ENCODE results near the gene PITPNC1. TPM values are rescaled to one million over a fixed set of nuclear protein-coding genes. Genes with fewer than 3 reads are reported as not detected.
A peak's percentile ranks its signal among the peaks of the same experiment; 100 is the strongest.

Gene PITPNC1
- total RNA-seq, 1 donor from 2014 or later: 18.4 TPM

DNA sequence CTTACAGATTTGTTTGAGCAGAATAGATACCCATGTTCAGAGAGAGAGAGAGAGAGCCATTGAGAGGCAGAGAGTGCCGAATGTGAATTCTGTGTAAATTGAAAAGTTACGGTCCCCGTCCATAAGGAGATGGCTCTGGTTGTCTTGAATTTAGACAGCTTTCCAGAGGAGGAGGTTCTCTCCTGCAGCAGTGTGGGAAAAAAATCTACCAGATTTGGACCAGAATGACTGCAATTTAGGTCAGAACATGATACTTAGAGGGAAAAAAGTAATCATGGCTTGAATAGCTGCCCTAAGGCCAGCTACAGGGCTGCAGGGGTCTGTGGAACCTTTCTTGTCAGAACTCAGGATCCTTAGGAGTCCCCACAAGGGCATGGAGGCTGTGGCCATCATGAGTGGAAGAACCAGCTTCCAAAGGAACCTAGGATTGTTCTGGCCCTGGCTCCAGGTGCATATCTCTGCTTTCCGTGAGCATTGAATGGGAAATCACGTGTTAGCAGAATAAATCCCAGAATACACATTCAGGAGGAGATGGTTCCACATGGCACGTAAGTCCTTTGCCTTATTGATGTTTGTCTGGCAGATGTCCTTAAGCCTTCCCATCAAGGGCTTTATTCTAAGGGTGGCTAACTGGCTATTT lies 13.0 kb downstream of the PITPNC1 start:
- TF ChIP-seq, protein P1, sequence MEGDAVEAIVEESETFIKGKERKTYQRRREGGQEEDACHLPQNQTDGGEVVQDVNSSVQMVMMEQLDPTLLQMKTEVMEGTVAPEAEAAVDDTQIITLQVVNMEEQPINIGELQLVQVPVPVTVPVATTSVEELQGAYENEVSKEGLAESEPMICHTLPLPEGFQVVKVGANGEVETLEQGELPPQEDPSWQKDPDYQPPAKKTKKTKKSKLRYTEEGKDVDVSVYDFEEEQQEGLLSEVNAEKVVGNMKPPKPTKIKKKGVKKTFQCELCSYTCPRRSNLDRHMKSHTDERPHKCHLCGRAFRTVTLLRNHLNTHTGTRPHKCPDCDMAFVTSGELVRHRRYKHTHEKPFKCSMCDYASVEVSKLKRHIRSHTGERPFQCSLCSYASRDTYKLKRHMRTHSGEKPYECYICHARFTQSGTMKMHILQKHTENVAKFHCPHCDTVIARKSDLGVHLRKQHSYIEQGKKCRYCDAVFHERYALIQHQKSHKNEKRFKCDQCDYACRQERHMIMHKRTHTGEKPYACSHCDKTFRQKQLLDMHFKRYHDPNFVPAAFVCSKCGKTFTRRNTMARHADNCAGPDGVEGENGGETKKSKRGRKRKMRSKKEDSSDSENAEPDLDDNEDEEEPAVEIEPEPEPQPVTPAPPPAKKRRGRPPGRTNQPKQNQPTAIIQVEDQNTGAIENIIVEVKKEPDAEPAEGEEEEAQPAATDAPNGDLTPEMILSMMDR (conservative IDR thresholded peaks at IDR 0.05; ENCODE audit: low read depth, low read length): no peak
- DNase-seq (ENCODE audit: low read depth): no peak
- no peak overlapping the region for H3K4me3 ChIP-seq (ENCODE audit: low read depth, low read length)

- peak overlapping the region; percentile 34 for H3K4me3 ChIP-seq (ENCODE audit: low read depth, low read length)
- TF ChIP-seq, protein P1 (conservative IDR thresholded peaks at IDR 0.05; ENCODE audit: low read depth, low read length): no peak
- DNase-seq (ENCODE audit: low read depth): peak; percentile 81
Measured at GRCh38 chr17:67390646-67391361, 13.7 kb downstream of the PITPNC1 start.

DNA sequence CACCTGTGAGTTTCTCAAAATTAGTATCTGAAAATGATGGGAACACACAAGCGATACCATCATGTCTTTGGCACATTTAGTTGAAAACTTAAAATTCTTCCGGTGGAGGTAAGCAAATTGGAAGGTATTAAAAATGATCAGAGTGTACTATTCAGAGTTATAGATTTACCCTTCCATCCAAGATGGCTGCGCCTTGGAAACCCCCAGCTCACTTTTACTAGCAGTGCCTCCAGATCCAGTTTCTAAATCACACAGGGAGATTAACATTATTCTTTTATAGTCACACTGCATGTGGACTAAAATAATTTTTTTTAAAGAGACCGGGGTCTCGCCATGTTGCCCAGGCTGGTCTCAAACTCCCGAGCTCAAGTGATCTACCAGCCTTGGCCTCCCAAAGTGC lies 15.0 kb downstream of the PITPNC1 start:
- TF ChIP-seq, protein P1 (conservative IDR thresholded peaks at IDR 0.05; ENCODE audit: low read depth, low read length): no peak
- H3K4me3 ChIP-seq (ENCODE audit: low read depth, low read length): no peak overlapping the region
- DNase-seq (ENCODE audit: low read depth): no peak

GRCh38 chr17:67393809-67394397 lies 16.8 kb downstream of the PITPNC1 start:
- no peak for DNase-seq (ENCODE audit: low read depth)
- H3K4me3 ChIP-seq (ENCODE audit: low read depth, low read length): no peak overlapping the region
- TF ChIP-seq, protein P1 (conservative IDR thresholded peaks at IDR 0.05; ENCODE audit: low read depth, low read length): no peak

- DNase-seq (ENCODE audit: low read depth): no peak
- TF ChIP-seq, protein P1 (conservative IDR thresholded peaks at IDR 0.05; ENCODE audit: low read depth, low read length): no peak
- H3K4me3 ChIP-seq (ENCODE audit: low read depth, low read length): no peak overlapping the region
Measured at GRCh38 chr17:67399676-67400075, 22.6 kb downstream of the PITPNC1 start.

- H3K4me3 ChIP-seq (ENCODE audit: low read depth, low read length): no peak overlapping the region
- DNase-seq (ENCODE audit: low read depth): no peak
- TF ChIP-seq, protein P1 (conservative IDR thresholded peaks at IDR 0.05; ENCODE audit: low read depth, low read length): no peak
Measured at GRCh38 chr17:67400193-67400592, 23.1 kb downstream of the PITPNC1 start.
